HUES48 (cell line): ENCODE data around the gene ROBO2.

ENCODE experiments used
- H3K27ac ChIP-seq: one replicate; pipeline ENCODE4 v1.7.0; 2013; ENCODE audit warnings: low read depth, low read length, inconsistent platforms
- H3K27me3 ChIP-seq: 2 replicates; pipeline ENCODE4 v1.6.1; 2013; ENCODE audit warnings: mild to moderate bottlenecking, low read length; ENCODE audit not compliant: control insufficient read depth, insufficient read depth
- H3K36me3 ChIP-seq: 2 replicates; pipeline ENCODE4 v1.6.1; 2013; ENCODE audit warnings: low read length; ENCODE audit not compliant: control insufficient read depth, insufficient read depth
- H3K4me1 ChIP-seq: 2 replicates; pipeline ENCODE4 v1.6.1; 2013; ENCODE audit warnings: mild to moderate bottlenecking, low read length; ENCODE audit not compliant: control insufficient read depth, insufficient read depth
- H3K4me3 ChIP-seq: 2 replicates; pipeline ENCODE4 v1.5.1; 2013; ENCODE audit warnings: mild to moderate bottlenecking, low read depth, low read length
- H3K9ac ChIP-seq: 2 replicates; pipeline ENCODE4 v1.6.1; 2013; ENCODE audit warnings: mild to moderate bottlenecking, low read depth, low read length, moderate library complexity
- H3K9me3 ChIP-seq: 2 replicates; pipeline ENCODE4 v1.6.1; 2013; ENCODE audit warnings: low read length; ENCODE audit not compliant: control insufficient read depth, insufficient read depth

The ROBO2 gene

GRCh38 chr3:77599948-77600347, 560.0 kb downstream of the ROBO2 start:
- Histone ChIP-seq H3K36me3 (no peaks in the 10 kb centered on the region), H3K9me3 (no peaks in the 10 kb centered on the region), H3K27me3 (no peaks in the 10 kb centered on the region), H3K4me3 (no peak overlapping the region), H3K4me1 (no peaks in the 10 kb centered on the region), H3K9ac (no peak overlapping the region), H3K27ac (no peak overlapping the region)

GRCh38 chr3:77601823-77602415, 562.0 kb downstream of the ROBO2 start:
- Histone ChIP-seq H3K36me3 (no peaks in the 10 kb centered on the region), H3K9me3 (no peaks in the 10 kb centered on the region), H3K9ac (no peak overlapping the region), H3K27me3 (no peaks in the 10 kb centered on the region), H3K4me3 (no peak overlapping the region), H3K27ac (no peak overlapping the region), H3K4me1 (peaks cover 15% of the 10 kb centered on the region)

- H3K9ac ChIP-seq = no peak overlapping the region
- H3K36me3 ChIP-seq = no peaks in the 10 kb centered on the region
These were observed 562.8 kb downstream of the ROBO2 start for GRCh38 chr3:77602722-77603121.

GRCh38 chr3:77605308-77605707, 565.4 kb downstream of the ROBO2 start:
- no peaks in the 10 kb centered on the region for H3K36me3 ChIP-seq
- no peak overlapping the region for H3K9ac ChIP-seq
- no peak overlapping the region for H3K4me3 ChIP-seq
- H3K27me3 ChIP-seq = no peaks in the 10 kb centered on the region
- no peaks in the 10 kb centered on the region for H3K9me3 ChIP-seq
- H3K27ac ChIP-seq = no peak overlapping the region
- peaks cover 15% of the 10 kb centered on the region for H3K4me1 ChIP-seq

More at GRCh38 chr3:77602722-77603121, 562.8 kb downstream of the ROBO2 start:
- no peak overlapping the region for H3K27ac ChIP-seq
- no peaks in the 10 kb centered on the region for H3K27me3 ChIP-seq
- no peak overlapping the region for H3K4me3 ChIP-seq
- H3K9me3 ChIP-seq = no peaks in the 10 kb centered on the region
- peaks cover 15% of the 10 kb centered on the region for H3K4me1 ChIP-seq

GRCh38 chr3:77605865-77606264, 566.0 kb downstream of the ROBO2 start:
- H3K27ac ChIP-seq = no peak overlapping the region
- H3K36me3 ChIP-seq = no peaks in the 10 kb centered on the region
- no peak overlapping the region for H3K9ac ChIP-seq
- no peak overlapping the region for H3K4me3 ChIP-seq
- H3K27me3 ChIP-seq = no peaks in the 10 kb centered on the region
- H3K9me3 ChIP-seq = no peaks in the 10 kb centered on the region
- H3K4me1 ChIP-seq = peaks cover 15% of the 10 kb centered on the region

- Histone ChIP-seq H3K36me3 (no peaks in the 10 kb centered on the region), H3K9me3 (no peaks in the 10 kb centered on the region), H3K4me3 (no peak overlapping the region), H3K27me3 (no peaks in the 10 kb centered on the region), H3K4me1 (peaks cover 15% of the 10 kb centered on the region), H3K27ac (no peak overlapping the region), H3K9ac (no peak overlapping the region)
These were observed 566.5 kb downstream of the ROBO2 start for GRCh38 chr3:77606372-77606771.

- no peaks in the 10 kb centered on the region for H3K27me3 ChIP-seq
- H3K4me1 ChIP-seq = no peaks in the 10 kb centered on the region
- H3K9ac ChIP-seq = no peak overlapping the region
- no peaks in the 10 kb centered on the region for H3K9me3 ChIP-seq
- H3K27ac ChIP-seq = no peak overlapping the region
- no peak overlapping the region for H3K4me3 ChIP-seq
- H3K36me3 ChIP-seq = no peaks in the 10 kb centered on the region
These were observed 578.8 kb downstream of the ROBO2 start for GRCh38 chr3:77618686-77619085.

- H3K27me3 ChIP-seq = no peaks in the 10 kb centered on the region
- no peak overlapping the region for H3K4me3 ChIP-seq
- H3K9ac ChIP-seq = no peak overlapping the region
- H3K36me3 ChIP-seq = no peaks in the 10 kb centered on the region
- no peaks in the 10 kb centered on the region for H3K9me3 ChIP-seq
- H3K4me1 ChIP-seq = no peaks in the 10 kb centered on the region
- H3K27ac ChIP-seq = no peak overlapping the region
These were observed 580.1 kb downstream of the ROBO2 start for GRCh38 chr3:77620009-77620408.

- Histone ChIP-seq H3K9me3 (no peaks in the 10 kb centered on the region), H3K9ac (no peak overlapping the region), H3K27me3 (no peaks in the 10 kb centered on the region), H3K36me3 (no peaks in the 10 kb centered on the region), H3K4me3 (no peak overlapping the region), H3K4me1 (peaks cover 2% of the 10 kb centered on the region; the same call in 1 of the 2 replicates), H3K27ac (no peak overlapping the region)
These were observed 583.6 kb downstream of the ROBO2 start for GRCh38 chr3:77623500-77623899.

GRCh38 chr3:77626157-77626556, 586.3 kb downstream of the ROBO2 start:
- no peak overlapping the region for H3K27ac ChIP-seq
- H3K9me3 ChIP-seq = no peaks in the 10 kb centered on the region
- H3K4me3 ChIP-seq = no peak overlapping the region
- no peaks in the 10 kb centered on the region for H3K36me3 ChIP-seq
- H3K9ac ChIP-seq = no peak overlapping the region; the same call in 1 of the 2 replicates
- H3K4me1 ChIP-seq = peaks cover 9% of the 10 kb centered on the region; the same call in 1 of the 2 replicates
- no peaks in the 10 kb centered on the region for H3K27me3 ChIP-seq

GRCh38 chr3:77648214-77648613, 608.3 kb downstream of the ROBO2 start:
- no peaks in the 10 kb centered on the region for H3K9me3 ChIP-seq
- H3K4me1 ChIP-seq = no peaks in the 10 kb centered on the region; the same call in 1 of the 2 replicates
- H3K36me3 ChIP-seq = no peaks in the 10 kb centered on the region
- no peaks in the 10 kb centered on the region for H3K27me3 ChIP-seq
- H3K27ac ChIP-seq = no peak overlapping the region
- H3K9ac ChIP-seq = no peak overlapping the region
- no peak overlapping the region for H3K4me3 ChIP-seq
